GM19025 (cell line): ENCODE data around the gene EMC9.
A peak's percentile ranks its signal among the peaks of the same experiment; 100 is the strongest.

ENCODE experiments used
- ATAC-seq: cut with Tn5 transposase; IDR thresholded peaks from one replicate; pipeline ENCODE4 v1.9.1; 2021; ENCODE audit warnings: mild to moderate bottlenecking, low read depth, moderate library complexity; ENCODE audit not compliant: unreplicated experiment

Gene EMC9

DNA sequence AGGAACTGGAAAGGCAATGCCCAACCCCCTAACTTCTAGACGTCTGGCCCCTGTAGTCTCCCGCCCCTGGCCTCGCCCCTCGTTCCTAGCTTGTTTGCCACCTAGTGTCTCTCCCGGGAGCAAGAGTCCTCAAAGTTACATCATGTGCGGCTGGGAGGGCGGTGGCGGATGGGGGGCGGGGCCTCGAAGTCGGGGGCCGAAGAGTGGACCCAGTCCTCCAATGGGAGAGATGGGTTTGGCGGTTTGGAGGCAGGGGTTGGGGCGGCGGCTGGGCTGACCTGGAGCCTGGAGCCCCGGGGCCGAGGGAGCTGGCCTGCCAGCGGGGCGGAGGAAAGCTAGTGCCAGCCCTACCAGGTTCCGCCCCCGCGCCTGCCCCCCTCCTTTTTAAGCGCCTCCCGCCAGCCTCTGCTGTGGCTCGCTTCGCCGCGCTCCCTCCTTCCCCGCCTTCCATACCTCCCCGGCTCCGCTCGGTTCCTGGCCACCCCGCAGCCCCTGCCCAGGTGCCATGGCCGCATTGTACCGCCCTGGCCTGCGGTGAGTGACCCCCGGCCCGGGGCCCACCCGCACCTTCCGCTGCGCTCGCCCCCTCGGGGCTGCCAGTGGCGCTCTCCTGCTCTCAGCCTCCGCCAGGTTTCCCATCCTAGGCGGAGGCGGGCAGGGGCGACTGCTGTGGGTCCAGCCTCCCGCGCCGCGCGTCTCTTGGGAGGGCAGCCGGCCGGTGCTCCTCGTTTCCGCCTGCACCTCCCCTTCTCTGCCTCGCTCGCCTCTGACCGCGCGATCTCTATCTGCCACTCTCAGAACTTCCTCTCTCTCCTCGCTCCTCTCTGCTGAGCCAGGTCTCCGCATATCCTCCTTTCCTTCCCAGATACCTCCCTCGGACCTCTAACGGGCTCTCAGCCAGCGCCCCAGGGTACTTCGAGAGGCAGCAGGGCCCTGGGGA is 47.2 kb downstream of the EMC9 start, which contains the start of gene PCK2:
TSS of gene PCK2 (plus strand) at position 411 of the 940 bp plus-strand sequence. CDS start at position 506, 95 bp downstream.
- peak; percentile 46 for ATAC-seq

DNA sequence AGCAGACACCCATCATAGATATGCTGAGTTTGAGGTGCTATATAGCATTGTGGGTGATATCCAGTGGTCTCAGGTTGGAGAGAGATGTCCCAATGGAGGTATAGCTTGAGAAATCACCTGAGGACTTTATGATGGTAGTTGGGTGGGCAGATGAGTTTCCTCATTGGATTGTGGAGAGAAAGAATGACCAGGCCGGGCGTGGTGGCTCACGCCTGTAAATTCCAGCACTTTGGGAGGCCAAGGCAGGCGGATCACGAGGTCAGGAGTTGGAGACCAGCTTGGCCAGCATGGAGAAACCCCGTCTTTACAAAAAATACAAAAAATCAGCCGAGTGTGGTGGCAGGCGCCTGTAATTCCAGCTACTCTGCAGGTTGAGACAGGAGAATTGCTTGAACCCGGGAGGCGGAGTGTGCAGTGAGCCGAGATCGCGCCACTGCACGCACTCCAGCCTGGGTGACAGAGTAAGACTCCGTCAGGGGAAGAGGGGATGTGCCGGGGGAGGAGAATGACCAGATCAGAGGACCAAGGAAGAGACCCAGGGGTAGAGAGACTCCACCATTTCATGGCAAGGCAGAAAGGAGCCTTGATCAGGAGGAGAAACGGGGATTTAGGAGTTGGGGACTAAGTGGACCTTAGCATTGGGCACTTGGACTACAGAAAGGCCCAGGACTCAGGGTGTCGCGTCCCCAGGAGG is 48.0 kb downstream of the EMC9 start:
- no peak for ATAC-seq

- ATAC-seq = no peak
These were observed 48.7 kb downstream of the EMC9 start for GRCh38 chr14:24092505-24093206.

- ATAC-seq = no peak
These were observed 49.3 kb downstream of the EMC9 start for GRCh38 chr14:24092110-24092504.

DNA sequence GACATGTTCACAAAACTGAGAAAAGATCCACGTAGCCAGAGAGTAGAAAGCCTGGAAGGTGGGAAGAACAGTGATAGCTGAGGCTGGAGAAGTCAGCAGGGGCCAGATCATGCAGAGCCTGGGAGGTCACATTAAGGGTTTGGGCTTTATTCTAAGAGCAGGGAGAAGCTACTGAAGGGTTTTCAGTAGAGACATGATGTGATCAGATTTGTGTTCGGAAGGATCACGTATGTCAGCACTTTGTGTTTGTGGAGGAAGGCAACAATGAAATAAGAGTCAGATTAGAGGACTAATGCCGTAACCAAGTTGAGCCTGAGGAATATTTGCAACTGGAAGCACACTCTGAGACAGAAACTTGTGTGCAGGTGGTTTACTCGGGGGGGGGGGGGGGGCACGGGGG is 51.5 kb downstream of the EMC9 start:
- ATAC-seq = no peak
